ENCODE data around the gene PHTF2. TPM values are rescaled to one million over a fixed set of nuclear protein-coding genes. Genes with fewer than 3 reads are reported as not detected.

PHTF2 gene
- total and polyA plus RNA-seq, 11 donors: 9.6 to 47.2 (median 24.2) TPM

DNA sequence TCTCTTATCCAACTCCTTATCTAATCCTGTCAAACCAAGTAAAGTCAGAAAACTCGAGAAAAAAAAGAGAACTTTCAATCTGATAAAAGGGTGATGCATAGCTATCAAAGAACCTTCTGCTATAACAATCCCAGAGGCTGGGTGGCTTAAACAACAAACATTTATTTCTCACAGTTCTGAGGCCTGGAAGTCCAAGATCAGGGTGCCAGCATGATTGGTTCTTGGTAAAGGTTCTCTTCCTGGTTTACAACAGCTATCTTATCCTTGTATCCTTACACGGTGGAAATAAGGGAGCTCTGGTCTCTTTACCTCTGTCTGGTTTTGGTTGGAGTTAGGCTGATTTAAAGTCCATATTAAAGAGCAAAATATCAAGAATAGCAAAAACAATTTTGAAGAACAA is 131.9 kb downstream of the PHTF2 start:
- H3K36me3 ChIP-seq: peaks cover 0 to 25% (median 6%) of the 10 kb centered on the region in 9 donors
- intact Hi-C loops (cut with DNase I): no loop called here
- no peak overlapping the region for H3K4me3 ChIP-seq
- ATAC-seq (no peak), DNase-seq (no peak)
- peaks cover 0 to 3% (median 0%) of the 10 kb centered on the region in 12 donors for H3K4me1 ChIP-seq
- 64 to 77% (median 67%) methylated on average over 2 of the region's 2 CpGs for WGBS, 4 donors
- no peaks in the 10 kb centered on the region for H3K9me3 ChIP-seq
- H3K27ac ChIP-seq: no peak overlapping the region
- H3K27me3 ChIP-seq: no peaks in the 10 kb centered on the region
- no peak for TF ChIP-seq POLR2A (IDR thresholded peaks at IDR 0.05)
- TF ChIP-seq, protein P1, sequence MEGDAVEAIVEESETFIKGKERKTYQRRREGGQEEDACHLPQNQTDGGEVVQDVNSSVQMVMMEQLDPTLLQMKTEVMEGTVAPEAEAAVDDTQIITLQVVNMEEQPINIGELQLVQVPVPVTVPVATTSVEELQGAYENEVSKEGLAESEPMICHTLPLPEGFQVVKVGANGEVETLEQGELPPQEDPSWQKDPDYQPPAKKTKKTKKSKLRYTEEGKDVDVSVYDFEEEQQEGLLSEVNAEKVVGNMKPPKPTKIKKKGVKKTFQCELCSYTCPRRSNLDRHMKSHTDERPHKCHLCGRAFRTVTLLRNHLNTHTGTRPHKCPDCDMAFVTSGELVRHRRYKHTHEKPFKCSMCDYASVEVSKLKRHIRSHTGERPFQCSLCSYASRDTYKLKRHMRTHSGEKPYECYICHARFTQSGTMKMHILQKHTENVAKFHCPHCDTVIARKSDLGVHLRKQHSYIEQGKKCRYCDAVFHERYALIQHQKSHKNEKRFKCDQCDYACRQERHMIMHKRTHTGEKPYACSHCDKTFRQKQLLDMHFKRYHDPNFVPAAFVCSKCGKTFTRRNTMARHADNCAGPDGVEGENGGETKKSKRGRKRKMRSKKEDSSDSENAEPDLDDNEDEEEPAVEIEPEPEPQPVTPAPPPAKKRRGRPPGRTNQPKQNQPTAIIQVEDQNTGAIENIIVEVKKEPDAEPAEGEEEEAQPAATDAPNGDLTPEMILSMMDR (IDR thresholded peaks at IDR 0.05): no peak

DNA sequence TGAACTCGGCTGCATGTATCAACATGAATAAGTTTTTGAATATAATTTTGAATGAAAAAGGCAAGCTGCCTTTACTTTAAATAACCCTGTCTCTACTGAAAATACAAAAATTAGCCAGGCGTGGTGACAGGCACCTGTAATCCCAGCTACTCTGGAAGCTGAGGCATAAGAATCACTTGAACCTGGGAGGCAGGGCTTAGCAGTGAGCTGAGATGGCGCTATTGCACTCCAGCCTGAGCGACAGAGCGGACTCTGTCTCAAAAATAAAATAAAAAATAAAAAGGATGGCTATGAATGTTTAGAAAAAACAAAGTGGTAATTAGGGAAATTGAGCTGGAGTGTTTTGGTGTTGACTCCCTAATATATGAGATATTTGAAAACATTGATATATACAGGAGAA is 133.3 kb downstream of the PHTF2 start:
- no peak for TF ChIP-seq POLR2A (IDR thresholded peaks at IDR 0.05)
- Histone ChIP-seq H3K9me3 (no peaks in the 10 kb centered on the region), H3K36me3 (peaks cover 0 to 25% (median 6%) of the 10 kb centered on the region in 9 donors), H3K27me3 (no peaks in the 10 kb centered on the region), H3K4me3 (no peak overlapping the region), H3K27ac (no peak overlapping the region), H3K4me1 (peaks cover 0 to 6% (median 0%) of the 10 kb centered on the region in 12 donors)
- no peak for ATAC-seq
- WGBS, 4 donors: 64 to 89% (median 86%) methylated on average over 5 of the region's 5 CpGs
- no peak for DNase-seq
- intact Hi-C loops (cut with DNase I): no loop called here

DNA sequence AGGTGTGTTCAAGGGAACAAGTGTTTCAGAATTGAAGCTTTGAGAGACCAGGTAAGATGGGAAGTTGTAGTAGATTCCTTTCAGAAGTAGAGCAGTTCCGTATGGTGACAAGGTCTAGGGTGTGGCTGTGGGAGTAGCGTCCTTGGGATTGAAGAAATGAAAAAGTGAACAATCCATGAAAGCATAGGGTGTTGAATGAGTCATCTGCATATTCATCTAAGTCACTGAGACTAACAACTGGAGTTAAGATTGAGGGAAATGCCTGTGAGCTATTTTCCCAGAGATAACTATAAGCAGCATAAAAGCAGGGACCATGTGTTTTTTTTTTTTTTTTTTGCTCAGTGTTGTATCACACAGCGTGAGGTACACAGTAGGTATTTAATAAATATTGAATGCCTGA is 134.8 kb downstream of the PHTF2 start:
- H3K36me3 ChIP-seq: peaks cover 0 to 23% (median 6%) of the 10 kb centered on the region in 9 donors
- H3K27ac ChIP-seq: no peak overlapping the region
- no peaks in the 10 kb centered on the region for H3K27me3 ChIP-seq
- no peak overlapping the region for H3K4me3 ChIP-seq
- no peak for ATAC-seq
- WGBS, 4 donors: 89 to 93% (median 92%) methylated on average over 3 of the region's 3 CpGs
- intact Hi-C loops (cut with DNase I): no loop called here
- TF ChIP-seq, protein P1 (IDR thresholded peaks at IDR 0.05): no peak
- no peak for TF ChIP-seq POLR2A (IDR thresholded peaks at IDR 0.05)
- H3K4me1 ChIP-seq: peaks cover 0 to 6% (median 0%) of the 10 kb centered on the region in 12 donors
- no peaks in the 10 kb centered on the region for H3K9me3 ChIP-seq
- DNase-seq: no peak

DNA sequence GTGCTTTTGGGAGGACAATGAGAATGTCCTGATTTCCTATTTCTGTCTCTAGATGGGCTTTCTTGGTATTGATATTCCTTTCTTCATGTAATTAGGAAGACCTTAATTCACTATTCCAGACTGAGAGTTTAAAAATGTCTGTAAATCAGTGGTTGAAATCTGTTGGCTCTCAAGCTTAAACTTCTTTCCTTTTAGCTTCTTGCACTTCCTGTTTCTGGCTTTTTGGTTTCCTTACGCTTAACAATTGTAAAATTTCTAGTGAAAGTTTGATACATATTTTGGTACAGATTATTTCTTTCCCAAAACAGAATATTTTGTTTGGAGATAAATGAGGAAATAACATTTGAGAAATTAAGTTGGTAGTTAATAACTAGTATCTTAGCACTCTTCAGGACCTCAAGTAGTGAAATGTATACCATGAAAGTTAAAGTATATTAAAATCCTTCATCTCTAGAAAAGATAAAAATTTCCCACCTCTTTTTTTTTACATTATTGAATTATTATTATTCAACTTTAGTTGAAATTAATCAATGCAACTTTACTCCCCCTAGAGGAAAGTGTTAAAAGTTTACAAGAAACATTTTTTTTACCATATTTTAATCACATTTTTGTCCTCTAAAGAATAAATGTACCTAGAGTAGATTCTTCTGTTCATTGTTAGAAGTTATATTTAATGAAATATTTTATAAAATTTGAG is 137.2 kb downstream of the PHTF2 start:
- H3K9me3 ChIP-seq: no peaks in the 10 kb centered on the region
- intact Hi-C loops (cut with DNase I): no loop called here

More for the DNA sequence above, 137.2 kb downstream of the PHTF2 start:
- TF ChIP-seq, protein P1 (IDR thresholded peaks at IDR 0.05): peak in 7 of 12 donors; percentile 9 to 42 (median 28)
- TF ChIP-seq POLR2A (IDR thresholded peaks at IDR 0.05): no peak
- Histone ChIP-seq H3K27me3 (no peaks in the 10 kb centered on the region), H3K27ac (no peak overlapping the region), H3K4me1 (peaks cover 0 to 6% (median 0%) of the 10 kb centered on the region in 12 donors), H3K4me3 (no peak overlapping the region), H3K36me3 (peaks cover 0 to 1% (median 0%) of the 10 kb centered on the region in 9 donors)
- 60 to 68% (median 64%) methylated on average over 1 of the region's 1 CpG for WGBS, 4 donors
- no peak for ATAC-seq
- no peak for DNase-seq
